Thymus (tissue), 11 donors: ENCODE results near the gene MECP2. TPM values are rescaled to one million over a fixed set of nuclear protein-coding genes. Genes with fewer than 3 reads are reported as not detected.

Experiments
- DNase-seq, 9 donors: peaks; one replicate each; pipeline ENCODE4 v3.0.0-alpha.2; 2013; ENCODE audit warnings: low spot score in 9 of 9, low read depth in 6 of 9, missing footprints in 1 of 9
- H3K27ac ChIP-seq, 2 donors: one replicate each; pipeline ENCODE4 v1.5.1; 2013; ENCODE audit warnings: control low read depth in 1 of 2, low read depth in 1 of 2, low read length in 1 of 2, mild to moderate bottlenecking in 1 of 2, moderate library complexity in 1 of 2
- H3K27me3 ChIP-seq, 2 donors: one replicate each; pipeline ENCODE4 v1.5.1; 2013; ENCODE audit warnings: low read length in 1 of 2; ENCODE audit not compliant: control insufficient read depth in 2 of 2, insufficient read depth in 1 of 2
- H3K36me3 ChIP-seq, 2 donors: one replicate each; pipeline ENCODE4 v1.5.1; 2013; ENCODE audit warnings: low read length in 1 of 2, mild to moderate bottlenecking in 1 of 2, moderate library complexity in 1 of 2; ENCODE audit not compliant: control insufficient read depth in 2 of 2, insufficient read depth in 2 of 2
- H3K4me1 ChIP-seq, 2 donors: one replicate each; pipeline ENCODE4 v1.5.1; 2013; ENCODE audit warnings: low read length in 2 of 2; ENCODE audit not compliant: control insufficient read depth in 2 of 2, insufficient read depth in 2 of 2
- H3K4me3 ChIP-seq, 2 donors: one replicate each; pipeline ENCODE4 v1.5.1; 2013; ENCODE audit warnings: low read length in 2 of 2, control low read depth in 1 of 2, mild to moderate bottlenecking in 1 of 2
- H3K9me3 ChIP-seq, 2 donors: one replicate each; pipeline ENCODE4 v1.5.1; 2013; ENCODE audit warnings: low read length in 1 of 2, mild to moderate bottlenecking in 1 of 2; ENCODE audit not compliant: control insufficient read depth in 2 of 2, insufficient read depth in 1 of 2
- WGBS: extraction: QIAGEN DNeasy Blood & Tissue Kit; methylation state at CpG from one replicate; pipeline ENCODE4 v1.1.7; 2013; 5-methylcytosine and 5-hydroxymethylcytosine counted together
- polyA plus RNA-seq: library from polyadenylated mRNA; stranded (reverse); fragments of 200-250 nt; gene quantifications from one replicate; pipeline ENCODE4 v1.2.3, GENCODE V29; 2013
- total RNA-seq: library from RNA; stranded (reverse); fragments of 120-200 nt; gene quantifications from one replicate; pipeline ENCODE4 v1.2.4, GENCODE V29; 2013
- donor health status: healthy.

The MECP2 gene
- total and polyA plus RNA-seq, 2 donors: 22.1 to 24.6 TPM

DNA sequence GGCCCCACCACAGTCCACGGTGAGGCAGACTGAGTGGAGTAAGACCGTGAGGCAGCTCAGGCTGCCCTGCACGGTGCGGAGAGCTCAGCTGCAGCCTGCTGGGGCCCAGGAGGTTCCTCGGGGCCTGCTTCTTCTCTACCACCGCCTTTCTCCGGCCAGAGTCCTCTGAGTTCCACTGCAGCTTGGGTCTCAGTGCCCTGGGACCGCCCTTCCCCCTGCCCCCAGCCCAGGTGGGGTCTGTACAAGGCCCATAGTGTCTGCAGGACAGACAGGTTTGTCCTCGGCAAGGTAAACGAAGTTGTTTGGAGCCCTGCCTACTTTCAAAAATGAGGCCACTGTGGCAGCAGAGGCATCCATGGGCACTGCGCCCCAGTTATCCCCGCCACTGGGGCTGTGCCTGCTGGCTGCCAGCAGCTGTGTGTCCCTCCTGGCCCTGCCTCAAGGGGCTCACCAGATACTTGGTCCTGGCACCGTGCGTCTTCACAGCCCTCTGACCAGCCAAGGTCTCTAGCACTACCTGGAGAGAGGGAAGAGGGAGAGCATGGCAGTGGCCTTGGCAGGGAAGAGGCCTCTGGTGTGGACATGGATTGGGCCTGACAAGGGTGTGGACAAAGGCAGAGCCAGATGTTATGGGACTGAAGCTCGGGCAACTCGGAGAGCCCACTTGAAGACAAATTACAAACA lies 81.8 kb downstream of the MECP2 start:
- Histone ChIP-seq H3K27me3 (peaks cover 0 to 4% of the 10 kb centered on the region in 2 donors), H3K9me3 (no peaks in the 10 kb centered on the region), H3K4me1 (peaks cover 2 to 35% of the 10 kb centered on the region in 2 donors), H3K27ac (peak overlapping the region in 1 of 2 donors; percentile 31), H3K36me3 (peaks cover 48 to 61% of the 10 kb centered on the region in 2 donors), H3K4me3 (no peak overlapping the region)
- WGBS: 95% methylated on average over 16 of the region's 16 CpGs
- DNase-seq: no peak

- no peak for DNase-seq
- Histone ChIP-seq H3K4me3 (no peak overlapping the region), H3K36me3 (peaks cover 55 to 71% of the 10 kb centered on the region in 2 donors), H3K27me3 (peaks cover 0 to 6% of the 10 kb centered on the region in 2 donors), H3K4me1 (peaks cover 2 to 30% of the 10 kb centered on the region in 2 donors), H3K27ac (peak overlapping the region in 1 of 2 donors; percentile 32), H3K9me3 (no peaks in the 10 kb centered on the region)
- WGBS: 90% methylated on average over 24 of the region's 24 CpGs
Observed at GRCh38 chrX:154014429-154015380, 82.8 kb downstream of the MECP2 start.

GRCh38 chrX:154013614-154014360 lies 83.7 kb downstream of the MECP2 start:
- H3K27me3 ChIP-seq: peaks cover 0 to 6% of the 10 kb centered on the region in 2 donors
- peak overlapping the region in 1 of 2 donors; percentile 11 for H3K27ac ChIP-seq

GRCh38 chrX:154013001-154013421 lies 84.5 kb downstream of the MECP2 start:
- no peak overlapping the region for H3K4me3 ChIP-seq
- peaks cover 0 to 6% of the 10 kb centered on the region in 2 donors for H3K27me3 ChIP-seq
- no peak overlapping the region for H3K27ac ChIP-seq
- 91% methylated on average over 17 of the region's 17 CpGs for WGBS
- DNase-seq: no peak
- H3K4me1 ChIP-seq: peaks cover 2 to 25% of the 10 kb centered on the region in 2 donors
- no peaks in the 10 kb centered on the region for H3K9me3 ChIP-seq
- H3K36me3 ChIP-seq: peaks cover 52 to 71% of the 10 kb centered on the region in 2 donors

More at GRCh38 chrX:154013614-154014360, 83.7 kb downstream of the MECP2 start:
- peak in 2 of 9 donors; percentile 64 to 66 for DNase-seq
- Histone ChIP-seq H3K4me1 (peaks cover 2 to 30% of the 10 kb centered on the region in 2 donors), H3K36me3 (peaks cover 55 to 71% of the 10 kb centered on the region in 2 donors), H3K9me3 (no peaks in the 10 kb centered on the region), H3K4me3 (no peak overlapping the region)
- 57% methylated on average over 20 of the region's 20 CpGs for WGBS

DNA sequence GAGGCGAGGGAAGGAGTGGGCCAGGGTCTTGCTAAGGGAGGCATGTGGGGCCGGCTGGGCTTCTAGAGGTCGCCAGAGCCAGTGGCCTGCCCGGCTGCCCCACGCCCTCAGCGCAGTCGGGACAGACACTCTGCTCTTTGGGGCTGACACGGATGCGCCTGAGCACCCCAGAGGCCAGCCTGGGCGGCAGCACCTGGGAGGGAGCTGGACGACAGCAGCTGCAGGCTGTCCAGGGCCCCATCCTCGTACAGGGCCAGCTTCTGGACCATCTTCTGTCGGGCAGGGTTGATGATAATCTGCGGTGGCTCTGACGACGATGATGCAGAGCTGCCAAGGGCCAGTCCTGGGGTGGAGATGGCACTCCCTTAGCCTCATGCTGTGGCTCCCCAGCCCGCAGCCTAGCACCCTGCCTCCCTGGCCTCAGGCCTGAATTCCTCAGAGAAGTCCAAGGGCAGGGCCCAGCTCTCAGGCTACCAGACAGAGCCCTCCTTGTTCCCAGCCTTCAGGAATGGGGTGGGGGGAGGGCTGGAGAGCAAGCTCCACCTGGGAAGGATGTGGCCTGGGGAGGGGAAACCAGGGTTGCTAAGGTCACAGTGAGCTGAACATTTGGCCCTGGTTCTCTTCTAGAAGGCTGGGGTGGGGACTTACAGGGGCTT lies 85.1 kb downstream of the MECP2 start:
- WGBS: 92% methylated on average over 17 of the region's 17 CpGs
- no peak for DNase-seq
- Histone ChIP-seq H3K27me3 (peaks cover 0 to 6% of the 10 kb centered on the region in 2 donors), H3K9me3 (peaks cover 0 to 3% of the 10 kb centered on the region in 2 donors), H3K4me3 (no peak overlapping the region), H3K27ac (no peak overlapping the region), H3K4me1 (peaks cover 2 to 25% of the 10 kb centered on the region in 2 donors), H3K36me3 (peaks cover 49 to 67% of the 10 kb centered on the region in 2 donors)

- no peak for DNase-seq
- Histone ChIP-seq H3K4me3 (no peak overlapping the region), H3K9me3 (peaks cover 0 to 5% of the 10 kb centered on the region in 2 donors), H3K36me3 (peaks cover 41 to 59% of the 10 kb centered on the region in 2 donors), H3K27me3 (peaks cover 0 to 6% of the 10 kb centered on the region in 2 donors), H3K4me1 (peaks cover 2 to 21% of the 10 kb centered on the region in 2 donors), H3K27ac (no peak overlapping the region)
- 96% methylated on average over 18 of the region's 18 CpGs for WGBS
Observed at GRCh38 chrX:154011376-154012335, 85.9 kb downstream of the MECP2 start.

DNA sequence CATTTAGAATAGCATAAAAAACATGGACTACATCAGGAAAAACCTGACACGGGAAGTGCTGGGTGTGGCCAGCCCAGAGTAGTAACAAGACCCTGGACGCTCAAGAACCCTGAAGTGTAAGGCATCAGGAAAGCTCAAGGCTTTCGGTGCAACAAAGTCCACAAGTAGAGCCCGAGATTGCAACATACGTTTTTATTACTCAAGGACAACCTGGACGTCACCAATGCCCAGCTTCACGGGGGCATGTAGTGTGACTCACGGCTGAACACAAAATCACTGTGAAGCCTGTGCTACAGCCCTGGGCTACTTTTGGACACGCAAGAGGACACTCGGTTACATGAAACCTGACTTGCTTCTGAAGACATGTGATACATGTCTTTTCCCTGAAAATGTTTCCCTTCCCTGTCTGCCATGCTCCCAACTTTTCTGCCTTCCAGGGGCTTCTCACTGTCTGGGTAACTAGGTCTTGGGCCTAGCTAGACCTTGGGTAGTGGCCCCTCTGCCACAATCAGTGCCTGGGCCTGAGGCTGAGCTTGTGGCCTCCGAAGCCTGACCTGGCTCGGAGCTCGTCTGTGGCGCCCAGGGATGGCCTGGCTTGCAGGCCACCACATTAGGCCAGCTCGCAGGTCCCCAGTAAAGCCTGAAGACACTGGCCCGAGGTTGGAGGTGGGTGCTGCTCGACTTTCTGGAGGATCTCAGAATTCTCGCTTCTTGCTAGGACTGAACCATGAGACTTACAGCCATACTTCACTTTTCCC lies 87.0 kb downstream of the MECP2 start:
- H3K4me1 ChIP-seq: peaks cover 2 to 18% of the 10 kb centered on the region in 2 donors
- DNase-seq: no peak
- H3K27ac ChIP-seq: no peak overlapping the region
- no peak overlapping the region for H3K4me3 ChIP-seq
- H3K27me3 ChIP-seq: peaks cover 0 to 9% of the 10 kb centered on the region in 2 donors
- peaks cover 30 to 52% of the 10 kb centered on the region in 2 donors for H3K36me3 ChIP-seq
- 97% methylated on average over 18 of the region's 18 CpGs for WGBS
- H3K9me3 ChIP-seq: peaks cover 0 to 9% of the 10 kb centered on the region in 2 donors
